Activated CD8-positive, alpha-beta memory T cell treated with anti-CD3 and anti-CD28 coated beads, Interleukin-2, amount 50 U/mL, for 24 hours (primary cell): ENCODE results near the gene CADM1.

ENCODE experiments used
- DNase-seq: peaks from one replicate; pipeline ENCODE4 v3.0.0-alpha.2; 2020; ENCODE audit errors: extremely low read depth

The CADM1 gene

DNA sequence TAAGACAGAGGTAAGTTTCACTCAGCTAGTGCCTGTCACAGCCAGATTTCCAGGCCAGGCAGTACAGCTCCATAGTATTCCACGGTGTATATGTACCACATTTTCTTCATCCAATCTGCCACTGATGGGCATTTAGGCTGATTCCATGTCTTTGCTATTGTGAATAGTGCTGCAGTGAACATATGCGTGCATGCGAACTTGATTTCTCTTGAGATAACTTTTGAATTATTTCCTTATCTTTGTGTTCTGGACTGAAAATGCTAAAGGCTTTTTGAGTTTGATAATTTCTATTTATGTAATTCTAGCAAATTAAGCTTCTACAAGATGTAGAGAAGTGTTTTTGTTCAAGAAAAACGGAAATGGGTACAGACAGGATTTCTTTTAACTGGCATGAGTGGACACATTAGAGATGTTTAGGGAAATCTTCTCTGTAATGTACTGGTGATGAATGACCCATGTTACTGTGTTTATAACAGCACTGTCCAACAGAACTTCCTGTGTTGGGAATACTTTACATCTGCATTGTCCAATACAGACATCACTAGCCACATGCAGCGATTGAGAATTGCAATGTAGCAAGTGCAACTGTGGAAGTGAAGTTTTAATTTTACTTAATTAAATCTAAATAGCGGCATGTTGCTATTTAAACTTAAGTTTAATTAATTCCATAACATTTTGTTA, 151.3 kb downstream of the CADM1 start:
- no peak for DNase-seq

DNA sequence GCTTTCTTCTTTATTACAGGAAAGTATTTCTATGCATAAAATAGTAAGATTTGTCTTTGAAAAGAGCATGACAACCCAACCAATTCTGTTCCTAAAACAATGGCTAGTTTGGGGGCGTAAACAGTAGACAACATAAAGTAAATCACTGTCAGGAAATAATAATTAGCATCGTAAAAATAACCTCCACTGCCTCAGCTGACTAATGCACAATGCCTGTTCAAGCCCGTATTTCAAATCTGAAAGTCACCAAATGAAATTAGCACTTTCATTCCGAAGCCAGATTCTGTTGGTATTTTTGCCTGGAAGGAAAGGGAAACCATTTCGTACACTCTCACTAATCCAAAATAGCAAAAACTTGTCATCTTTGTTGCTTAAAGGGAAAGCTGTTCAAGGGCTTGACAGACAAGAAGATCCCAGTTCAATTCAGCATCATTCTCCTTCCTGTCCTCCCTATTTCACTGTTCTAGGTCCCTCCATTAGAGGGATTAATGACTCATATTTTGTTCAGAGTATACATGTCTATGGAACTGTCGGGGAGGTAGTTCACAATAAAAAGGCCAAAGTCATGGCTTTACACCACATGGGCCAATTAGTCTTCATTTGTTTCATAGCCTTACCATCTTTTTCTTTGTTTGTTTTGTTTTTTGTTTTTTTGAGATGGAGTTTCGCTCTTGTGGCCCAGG, 154.7 kb downstream of the CADM1 start:
- no peak for DNase-seq

DNA sequence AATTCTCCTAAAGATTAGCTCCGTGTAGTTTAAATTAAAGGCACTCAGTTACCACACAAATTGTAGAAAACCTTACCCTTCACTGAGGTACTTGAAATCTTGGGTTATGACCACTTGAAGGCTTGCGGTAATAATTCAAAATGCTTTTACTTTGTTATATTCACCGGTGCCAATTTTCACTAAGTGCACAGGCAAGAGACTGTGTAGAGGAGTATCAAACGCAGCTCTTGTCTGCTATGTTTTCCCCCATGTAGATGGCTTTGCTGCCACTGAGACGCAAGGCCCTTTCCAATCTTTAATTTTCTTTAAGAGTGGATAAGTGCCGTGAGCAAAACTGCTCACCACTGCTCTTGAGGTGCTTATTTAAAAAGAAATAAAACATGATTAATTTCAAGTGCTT, 155.8 kb downstream of the CADM1 start:
- no peak for DNase-seq

DNA sequence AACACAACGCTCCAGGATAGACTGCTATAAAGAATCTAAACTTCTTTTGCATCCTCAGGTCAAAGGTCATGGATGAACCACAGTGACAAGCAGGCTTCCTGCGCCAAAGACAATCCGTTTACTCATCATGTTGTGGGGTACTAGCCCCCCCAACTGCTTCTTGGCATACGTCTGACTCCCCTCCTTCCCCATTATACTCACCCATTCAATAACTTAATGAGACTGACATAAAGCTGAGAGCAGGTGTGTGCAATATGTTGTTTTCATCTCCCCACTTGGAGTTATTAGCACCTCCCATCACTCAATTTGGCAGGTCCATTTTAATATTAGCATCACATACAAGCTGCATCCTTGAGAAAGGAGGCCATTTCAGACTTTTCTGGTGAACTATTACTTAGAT, 157.1 kb downstream of the CADM1 start:
- DNase-seq = no peak

DNA sequence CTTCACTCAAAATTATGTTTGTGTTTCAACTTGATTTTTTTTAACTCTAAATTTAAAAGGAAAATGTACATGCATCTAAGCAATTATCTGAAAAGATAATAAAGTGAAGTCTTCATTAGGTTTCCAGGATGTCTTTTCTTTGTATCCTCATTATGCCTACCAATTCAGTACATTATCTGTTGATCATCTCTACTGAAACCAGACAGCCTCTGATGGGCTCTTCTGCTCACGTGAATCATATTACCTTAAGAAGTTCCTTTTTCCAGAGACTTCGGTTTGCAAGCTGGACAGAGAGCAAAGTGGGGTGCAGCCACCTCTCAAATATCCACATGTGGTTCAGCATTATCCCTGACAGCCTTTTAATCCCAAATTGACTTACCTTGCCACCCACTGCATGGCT, 158.4 kb downstream of the CADM1 start:
- DNase-seq = no peak

DNA sequence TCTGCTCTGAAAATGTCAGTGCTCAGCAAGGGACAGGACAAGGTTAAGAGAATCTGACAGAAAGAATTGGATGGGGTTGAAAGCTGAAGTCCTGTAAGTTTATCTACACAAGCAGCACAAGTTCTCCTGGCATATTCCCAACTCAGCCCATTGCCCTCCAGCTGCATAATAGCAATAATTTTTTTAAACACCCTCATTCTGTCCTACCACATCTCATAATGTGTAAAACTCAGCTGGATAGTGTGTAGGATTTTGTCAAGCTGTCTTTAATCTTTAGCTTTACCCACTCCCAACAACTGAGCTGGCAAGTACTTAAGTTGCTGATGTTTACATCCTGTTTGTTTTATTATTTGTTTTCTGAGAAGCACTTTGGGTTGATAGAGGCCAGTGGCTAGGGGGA, 158.9 kb downstream of the CADM1 start:
- DNase-seq = no peak

DNA sequence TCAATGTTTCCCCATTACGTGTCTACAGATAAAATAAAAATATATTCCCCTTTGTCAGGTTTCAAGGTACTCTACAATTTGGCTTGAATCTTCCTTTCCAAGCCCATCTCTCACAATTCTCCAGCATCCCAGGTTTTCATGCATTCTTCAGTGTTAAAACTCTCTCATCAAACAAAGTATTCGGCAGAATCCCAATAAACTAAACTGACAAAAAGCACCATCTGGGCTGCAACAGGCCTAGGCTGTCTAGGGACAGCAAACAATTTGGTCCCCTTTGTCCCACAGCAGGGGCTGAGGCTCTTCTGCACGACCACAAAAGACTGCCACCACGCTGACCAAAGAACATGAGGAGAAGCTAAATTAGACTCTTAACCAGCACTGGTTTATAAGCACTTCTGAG, 159.4 kb downstream of the CADM1 start:
- no peak for DNase-seq

DNA sequence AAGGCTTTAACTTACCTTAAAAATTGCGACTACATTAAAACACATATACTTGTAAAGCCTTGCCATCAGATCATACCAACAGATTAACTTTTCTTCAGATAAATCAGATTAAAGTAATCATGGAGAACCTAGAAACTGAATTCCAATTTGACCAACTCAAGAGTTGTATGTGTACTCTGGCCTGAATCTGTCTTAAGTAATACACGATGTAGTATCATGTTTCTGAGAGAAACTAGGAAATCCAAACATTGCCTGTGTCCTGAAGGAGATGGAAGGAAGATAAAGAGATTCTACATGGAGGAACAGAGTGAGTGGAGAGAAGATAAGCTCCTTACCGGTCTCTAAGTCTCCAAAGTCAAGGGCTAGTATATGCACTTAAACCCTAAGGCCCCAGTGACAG, 162.1 kb downstream of the CADM1 start:
- DNase-seq = no peak

DNA sequence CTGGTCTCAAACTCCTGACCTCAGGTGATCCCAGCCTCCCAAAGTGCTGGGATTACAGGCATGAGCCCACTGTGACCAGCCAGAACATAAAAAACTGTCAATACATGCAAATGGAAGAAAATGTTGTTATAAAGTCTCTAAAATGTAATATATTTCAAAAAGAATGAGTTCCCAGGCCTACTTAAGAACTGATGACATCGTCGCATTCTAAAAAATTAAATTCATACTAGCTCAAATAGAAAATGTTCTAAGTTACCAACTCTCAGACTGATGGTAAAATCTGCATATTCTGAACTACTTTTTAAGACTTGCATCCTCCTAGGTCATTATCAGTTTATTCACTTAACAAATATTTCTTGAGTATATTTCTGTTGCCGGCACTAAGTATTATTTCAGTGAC, 163.3 kb downstream of the CADM1 start:
- DNase-seq = no peak

DNA sequence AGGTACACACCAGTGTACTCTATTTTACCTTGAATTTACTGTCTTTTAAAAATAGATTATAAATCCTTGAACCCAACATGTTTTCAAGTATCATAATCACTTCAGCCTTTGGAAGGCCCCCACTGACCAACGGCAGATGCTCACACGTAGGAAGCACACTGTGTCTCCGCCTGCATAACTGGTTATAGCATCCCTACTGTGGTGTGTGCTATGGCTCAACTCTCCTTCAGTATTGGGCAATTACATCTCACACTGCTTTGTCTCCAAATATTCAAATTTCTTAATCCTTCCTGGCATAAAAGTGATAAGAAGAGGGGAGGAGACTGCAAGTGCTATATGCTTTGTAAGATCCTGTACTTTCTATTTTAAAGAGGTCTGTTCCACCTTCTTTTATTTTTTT, 165.7 kb downstream of the CADM1 start:
- DNase-seq = no peak

DNA sequence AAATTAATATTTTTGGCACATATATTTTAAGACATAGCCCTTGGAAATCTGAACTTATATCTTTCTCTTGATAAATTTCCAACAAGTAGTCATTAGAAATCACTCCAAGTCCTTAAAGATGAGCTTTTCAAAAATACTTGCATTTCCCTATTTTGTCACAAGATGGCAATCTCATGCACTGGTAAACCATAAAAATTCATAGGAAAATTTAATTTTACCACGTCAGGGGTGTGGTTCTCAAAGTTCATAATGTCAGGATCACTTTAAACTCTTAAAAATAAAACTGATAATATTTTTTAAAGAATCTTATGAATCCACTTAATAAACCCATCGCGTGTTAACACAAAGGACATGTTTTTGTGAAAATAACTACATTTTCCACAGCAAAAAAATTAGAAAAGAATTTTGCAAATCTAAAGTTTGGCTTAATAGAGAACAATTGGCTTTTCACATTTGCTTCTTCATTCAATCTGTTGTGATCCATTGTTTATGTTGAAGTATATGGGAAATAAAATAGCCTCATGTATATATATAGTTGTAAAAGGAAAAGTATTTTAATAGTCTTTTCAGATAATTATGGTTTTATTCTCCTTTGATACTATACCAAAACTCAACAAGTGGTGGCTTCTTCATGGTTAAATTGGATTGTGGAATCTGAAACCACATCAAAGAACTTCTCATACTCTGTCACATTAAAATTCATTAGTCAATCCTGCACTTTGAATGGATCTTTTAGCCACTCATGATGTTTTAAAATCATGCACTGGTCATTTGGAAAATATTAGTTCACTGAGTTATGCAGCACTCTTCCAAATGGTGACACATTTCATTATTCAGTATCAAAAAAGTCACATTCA, 169.1 kb downstream of the CADM1 start:
- no peak for DNase-seq

DNA sequence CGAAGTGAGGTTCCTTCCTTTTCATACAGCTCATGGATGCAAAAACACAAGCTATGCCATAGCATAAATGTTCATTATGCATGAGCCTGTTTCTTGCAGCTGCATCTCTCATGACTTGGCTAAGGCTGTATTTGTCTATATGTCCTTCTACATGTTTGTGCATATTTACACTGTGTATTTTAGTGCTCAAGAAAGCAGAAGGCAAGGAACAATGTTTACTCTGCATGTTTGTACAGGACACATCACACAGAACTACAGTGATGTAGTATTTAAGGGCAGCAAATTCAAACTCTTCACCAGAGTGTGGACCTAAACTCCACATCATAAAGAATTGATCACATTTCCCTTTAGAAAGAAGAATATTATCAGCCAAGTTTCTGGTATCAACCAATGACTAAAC, 170.3 kb downstream of the CADM1 start:
- DNase-seq = no peak

DNA sequence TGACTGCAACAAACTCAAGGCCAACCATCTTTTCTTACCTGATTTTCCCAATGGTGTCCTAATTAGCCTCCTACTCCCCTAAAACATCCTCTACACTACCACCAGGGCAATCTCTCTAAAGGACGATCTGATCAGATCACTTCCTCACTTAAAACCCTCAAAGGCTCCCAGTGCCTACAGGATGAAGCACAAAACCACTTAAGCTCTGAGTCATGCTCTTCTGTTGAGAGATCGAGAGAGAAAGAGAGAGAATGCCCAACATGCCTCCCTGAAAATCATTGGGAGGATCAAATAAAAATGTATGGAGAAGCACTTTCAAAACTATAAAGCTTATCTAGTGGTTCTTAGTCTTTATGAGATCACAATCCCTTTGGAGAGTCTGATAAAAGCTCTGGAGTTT, 171.1 kb downstream of the CADM1 start:
- no peak for DNase-seq

DNA sequence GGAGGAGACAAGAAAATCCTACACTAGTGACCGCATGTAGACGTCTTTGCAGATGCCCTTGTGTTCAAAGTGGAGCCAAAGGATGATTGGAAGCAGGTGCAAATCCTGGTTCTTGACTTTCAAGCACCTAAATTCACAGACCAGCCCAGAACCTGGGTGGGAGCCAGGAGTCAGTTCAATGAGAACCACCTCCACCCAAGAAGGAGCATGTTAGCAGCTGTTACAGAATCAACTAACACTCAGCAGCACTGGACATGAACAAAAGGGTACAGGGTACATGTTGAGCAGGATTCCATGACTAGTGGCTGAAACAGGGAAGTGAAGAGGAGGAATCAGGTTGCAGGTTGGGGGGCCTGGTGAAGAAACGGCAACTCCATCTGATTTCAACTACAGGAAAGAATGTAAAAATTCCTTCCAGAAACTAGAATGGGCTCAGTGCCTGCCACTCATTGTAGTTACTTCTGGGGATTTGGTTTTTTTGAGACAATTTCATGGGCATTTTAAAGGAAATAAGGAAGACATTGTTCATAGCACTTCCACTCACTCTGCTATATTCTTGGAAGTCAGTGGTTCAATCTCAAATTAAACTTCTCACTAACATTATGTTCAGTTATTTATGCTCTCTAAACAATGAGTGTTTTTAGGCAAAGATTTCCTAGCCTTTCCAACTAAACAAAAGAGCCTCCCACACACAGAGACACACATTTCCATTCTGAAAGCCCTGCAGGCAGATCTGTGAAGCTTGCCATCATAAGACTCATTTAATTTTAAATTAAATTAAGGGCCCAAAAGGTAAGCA, 173.3 kb downstream of the CADM1 start:
- DNase-seq = no peak

DNA sequence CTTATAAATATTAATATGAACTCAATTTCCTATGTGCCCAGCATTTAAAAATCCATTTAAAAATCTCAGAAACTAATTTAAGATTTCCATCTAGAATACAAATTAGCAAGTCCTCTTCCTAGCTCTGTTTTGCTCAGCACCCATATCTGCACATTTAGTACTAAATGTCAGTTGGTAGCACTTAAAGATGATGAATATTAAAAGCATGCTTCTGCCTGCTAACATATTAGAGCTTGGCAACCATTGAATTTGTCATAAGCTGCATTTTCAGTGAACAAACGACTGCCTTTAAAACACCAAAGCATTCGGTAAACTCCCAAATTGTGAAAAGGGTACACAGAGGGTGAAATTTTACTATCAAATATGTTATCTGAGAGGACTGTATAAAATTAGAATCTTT, 177.7 kb downstream of the CADM1 start:
- no peak for DNase-seq

DNA sequence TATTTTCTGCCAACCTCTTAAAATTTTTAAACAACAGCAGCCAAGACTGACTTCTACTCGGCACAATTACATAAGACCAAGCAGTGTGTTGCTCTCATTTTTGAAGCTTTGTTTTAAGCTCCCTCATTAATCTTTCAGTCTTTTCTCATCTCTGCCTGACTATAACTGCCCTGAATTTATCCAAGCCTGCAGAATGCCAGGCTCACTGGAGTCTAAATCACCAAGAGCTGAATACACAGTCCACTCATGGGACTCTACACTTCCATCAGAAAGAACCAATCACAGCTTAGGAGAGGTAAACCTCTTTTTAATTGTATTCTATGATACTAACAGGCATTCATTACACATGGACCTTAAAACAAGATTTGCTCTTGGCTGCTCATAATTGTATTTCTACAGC, 178.7 kb downstream of the CADM1 start:
- no peak for DNase-seq

DNA sequence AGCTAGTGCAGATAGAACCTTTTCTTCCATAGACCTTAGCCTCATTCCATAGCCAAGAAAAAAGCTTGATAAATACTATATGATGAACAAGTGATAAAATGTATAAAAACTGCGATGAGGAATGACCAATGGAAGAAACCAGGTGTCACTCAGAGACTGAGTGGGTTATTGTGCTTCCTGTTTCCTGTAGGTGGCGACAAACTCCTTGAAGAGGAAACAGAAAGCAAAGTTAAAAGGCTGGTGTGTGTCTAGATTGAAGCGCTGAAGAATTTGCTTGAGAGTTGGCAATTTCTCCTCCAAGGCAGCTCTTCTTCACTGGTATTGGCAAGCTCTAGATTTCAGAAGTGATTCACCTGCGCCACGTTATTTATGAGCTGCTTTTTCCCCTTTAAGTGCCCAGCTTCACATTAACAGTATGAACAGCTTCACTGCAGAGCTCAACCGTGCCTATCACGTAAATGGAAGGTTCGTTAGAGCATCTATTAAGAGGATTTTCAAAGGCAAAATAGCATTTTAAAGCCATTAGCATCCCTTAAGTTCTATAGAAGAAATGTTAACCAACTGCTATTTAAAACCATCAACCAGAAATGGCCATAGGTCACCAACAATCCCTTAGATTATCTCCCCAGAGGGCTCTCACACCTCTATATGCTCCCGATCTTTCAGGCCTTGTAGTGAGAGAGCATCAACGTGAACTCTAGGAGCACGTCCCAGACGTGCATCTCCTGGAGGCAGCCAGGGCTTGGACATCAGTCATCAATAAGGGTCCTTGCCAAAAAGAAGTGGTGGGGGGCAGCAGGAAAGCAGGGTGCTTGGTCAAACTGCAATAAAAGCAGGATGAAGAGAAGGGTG, 179.4 kb downstream of the CADM1 start:
- DNase-seq = no peak

DNA sequence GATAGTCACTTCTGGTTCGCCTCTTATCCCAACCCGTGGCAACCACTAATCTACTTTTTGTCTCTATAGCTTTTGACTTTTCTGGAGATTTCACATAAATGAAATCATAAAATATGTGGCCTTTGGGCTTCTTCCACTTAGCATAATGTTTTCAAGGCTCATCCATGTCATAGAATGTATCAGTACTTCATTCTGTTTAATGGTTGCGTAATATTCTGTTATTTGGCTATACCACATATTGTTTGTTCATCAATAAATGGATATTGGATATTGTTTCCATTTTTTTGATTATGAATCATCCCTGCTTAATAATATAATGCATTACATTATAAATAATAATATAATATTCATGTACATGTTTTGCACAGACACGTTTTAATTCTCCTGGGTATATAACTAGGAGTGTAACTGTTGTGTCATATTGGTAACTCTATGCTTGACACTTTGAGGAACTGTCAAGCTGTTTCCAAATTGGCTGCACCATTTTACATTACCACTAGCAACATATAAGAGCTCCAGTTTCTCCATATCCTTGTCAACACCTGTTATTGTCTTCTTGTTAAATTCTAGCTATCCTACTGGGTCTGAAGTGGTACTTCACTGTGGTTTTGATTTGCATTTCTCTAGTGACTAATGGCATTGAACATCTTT, 181.5 kb downstream of the CADM1 start:
- DNase-seq = no peak

DNA sequence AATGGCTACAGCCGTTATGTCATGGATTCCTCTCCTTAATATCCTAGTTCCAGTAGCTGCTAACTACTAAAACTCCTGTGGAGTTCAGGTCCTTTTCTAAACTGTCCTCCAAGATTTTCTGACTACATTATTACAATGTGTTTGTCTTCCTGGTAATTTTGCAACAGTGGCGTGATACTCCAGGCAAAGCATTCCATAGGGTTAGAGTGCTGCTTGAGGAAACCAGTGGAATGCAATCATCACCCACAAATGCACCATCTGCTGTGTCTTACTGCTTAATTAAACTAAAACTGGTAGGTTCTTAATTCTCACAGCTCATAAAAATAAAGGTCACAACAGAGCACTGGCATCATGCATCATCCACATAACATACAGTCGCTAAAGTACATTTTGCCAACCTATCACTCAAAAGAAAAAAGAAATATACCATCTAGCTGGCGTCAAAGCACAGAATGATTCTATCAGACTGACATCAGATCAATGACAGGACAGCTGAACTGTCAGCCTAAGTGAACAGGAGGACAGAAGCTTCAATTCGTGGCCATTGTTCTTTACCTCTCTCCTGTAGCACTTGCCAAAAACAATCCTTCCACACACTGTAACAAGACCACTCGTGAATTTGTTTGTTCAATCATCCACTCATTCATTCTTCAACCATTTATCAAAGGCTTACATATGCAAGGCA, 182.5 kb downstream of the CADM1 start:
- DNase-seq = no peak
